HUES48 (cell line): ENCODE results near the gene MCTS1.
"Not testable (repeated sequence)": the region's sequence is repeated elsewhere in the genome, so short reads cannot be mapped to it uniquely, and the experiment has no call there.

ENCODE experiments used
- H3K27ac ChIP-seq: one replicate; pipeline ENCODE4 v1.7.0; 2013; ENCODE audit warnings: low read depth, low read length, inconsistent platforms
- H3K27me3 ChIP-seq: 2 replicates; pipeline ENCODE4 v1.6.1; 2013; ENCODE audit warnings: mild to moderate bottlenecking, low read length; ENCODE audit not compliant: control insufficient read depth, insufficient read depth
- H3K36me3 ChIP-seq: 2 replicates; pipeline ENCODE4 v1.6.1; 2013; ENCODE audit warnings: low read length; ENCODE audit not compliant: control insufficient read depth, insufficient read depth
- H3K4me1 ChIP-seq: 2 replicates; pipeline ENCODE4 v1.6.1; 2013; ENCODE audit warnings: mild to moderate bottlenecking, low read length; ENCODE audit not compliant: control insufficient read depth, insufficient read depth
- H3K4me3 ChIP-seq: 2 replicates; pipeline ENCODE4 v1.5.1; 2013; ENCODE audit warnings: mild to moderate bottlenecking, low read depth, low read length
- H3K9ac ChIP-seq: 2 replicates; pipeline ENCODE4 v1.6.1; 2013; ENCODE audit warnings: mild to moderate bottlenecking, low read depth, low read length, moderate library complexity
- H3K9me3 ChIP-seq: 2 replicates; pipeline ENCODE4 v1.6.1; 2013; ENCODE audit warnings: low read length; ENCODE audit not compliant: control insufficient read depth, insufficient read depth

The MCTS1 gene

GRCh38 chrX:120629667-120630537 is 26.0 kb downstream of the MCTS1 start, which contains the start of gene C1GALT1C1:
C1GALT1C1 (minus strand) TSS chrX:120630054; CDS start chrX:120627166, 2,888 bp downstream.
- Histone ChIP-seq H3K4me1 (no peaks in the 10 kb centered on the region), H3K27me3 (no peaks in the 10 kb centered on the region), H3K36me3 (no peaks in the 10 kb centered on the region), H3K9me3 (no peaks in the 10 kb centered on the region), H3K4me3 (peak within 1 kb of the TSS; percentile 76), H3K27ac (peak within 1 kb of the TSS; percentile 86), H3K9ac (peak within 1 kb of the TSS; percentile 67)

- Histone ChIP-seq H3K9ac (no peak overlapping the region), H3K4me1 (no peaks in the 10 kb centered on the region), H3K36me3 (no peaks in the 10 kb centered on the region), H3K4me3 (no peak overlapping the region), H3K27me3 (no peaks in the 10 kb centered on the region), H3K9me3 (no peaks in the 10 kb centered on the region), H3K27ac (no peak overlapping the region)
Measured at GRCh38 chrX:120638619-120639018, 34.7 kb downstream of the MCTS1 start.

- Histone ChIP-seq H3K27me3 (no peaks in the 10 kb centered on the region), H3K9ac (no peak overlapping the region)
Measured at GRCh38 chrX:120642871-120643270, 39.0 kb downstream of the MCTS1 start.

GRCh38 chrX:120647127-120647526 is 43.2 kb downstream of the MCTS1 start:
- Histone ChIP-seq H3K9me3 (no peaks in the 10 kb centered on the region), H3K27me3 (no peaks in the 10 kb centered on the region), H3K4me1 (no peaks in the 10 kb centered on the region), H3K4me3 (no peak overlapping the region), H3K27ac (no peak overlapping the region), H3K9ac (no peak overlapping the region), H3K36me3 (no peaks in the 10 kb centered on the region)

More at GRCh38 chrX:120642871-120643270, 39.0 kb downstream of the MCTS1 start:
- Histone ChIP-seq H3K4me1 (no peaks in the 10 kb centered on the region), H3K36me3 (no peaks in the 10 kb centered on the region), H3K27ac (no peak overlapping the region), H3K9me3 (no peaks in the 10 kb centered on the region), H3K4me3 (no peak overlapping the region)

- not testable (repeated sequence) for H3K4me3 ChIP-seq, H3K4me1 ChIP-seq, H3K27ac ChIP-seq, H3K9ac ChIP-seq, H3K36me3 ChIP-seq, H3K27me3 ChIP-seq, H3K9me3 ChIP-seq
Measured at GRCh38 chrX:120652256-120652655, 48.4 kb downstream of the MCTS1 start.

DNA sequence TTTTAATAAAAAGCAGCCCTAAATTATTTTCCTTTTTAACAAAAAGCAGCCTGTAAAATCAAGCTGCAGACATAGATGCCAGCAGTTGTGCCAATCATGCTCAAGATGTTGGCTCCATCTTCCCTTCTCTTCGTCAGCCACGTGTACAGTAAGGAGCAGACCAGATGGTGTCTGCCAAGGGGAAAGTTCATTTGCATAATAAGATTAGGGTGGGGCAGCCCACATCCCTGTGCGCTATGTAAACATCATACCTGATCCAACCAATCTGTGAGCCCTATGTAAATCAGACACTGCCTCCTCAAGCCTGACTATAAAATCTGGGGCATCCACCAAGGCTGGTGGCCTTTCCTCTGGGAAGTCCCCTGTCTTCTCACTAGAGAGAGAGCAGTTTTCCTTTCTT is 49.1 kb downstream of the MCTS1 start:
- H3K4me1 ChIP-seq = no peaks in the 10 kb centered on the region
- no peaks in the 10 kb centered on the region for H3K9me3 ChIP-seq
- H3K4me3 ChIP-seq = no peak overlapping the region
- no peaks in the 10 kb centered on the region for H3K27me3 ChIP-seq
- H3K27ac ChIP-seq = no peak overlapping the region
- H3K9ac ChIP-seq = no peak overlapping the region
- H3K36me3 ChIP-seq = no peaks in the 10 kb centered on the region

DNA sequence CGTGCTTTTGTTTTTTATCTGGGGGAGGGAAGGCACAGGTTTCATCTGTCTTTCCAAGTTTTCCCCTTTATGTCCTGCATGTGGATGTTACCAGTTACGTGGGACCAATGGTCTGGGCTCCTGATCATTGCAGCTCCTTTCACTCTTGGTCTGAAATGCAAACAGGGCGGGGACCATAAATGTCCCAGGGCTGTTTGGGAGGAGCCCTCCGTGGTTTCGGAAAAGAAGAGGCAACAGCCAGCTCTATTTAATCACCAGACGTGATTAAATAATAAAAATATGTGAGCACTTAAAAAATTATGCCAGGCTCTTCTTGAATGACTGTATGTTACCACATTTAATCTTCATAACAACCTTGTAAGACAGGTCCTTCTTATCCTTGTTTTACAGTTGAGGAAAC is 56.7 kb downstream of the MCTS1 start:
- Histone ChIP-seq H3K9me3 (no peaks in the 10 kb centered on the region), H3K9ac (no peak overlapping the region), H3K4me1 (peaks cover 17% of the 10 kb centered on the region; the same call in 1 of the 2 replicates), H3K36me3 (no peaks in the 10 kb centered on the region), H3K27ac (no peak overlapping the region), H3K27me3 (no peaks in the 10 kb centered on the region), H3K4me3 (no peak overlapping the region)
